Measurements from ENCODE around the gene MAPK9.

DNA sequence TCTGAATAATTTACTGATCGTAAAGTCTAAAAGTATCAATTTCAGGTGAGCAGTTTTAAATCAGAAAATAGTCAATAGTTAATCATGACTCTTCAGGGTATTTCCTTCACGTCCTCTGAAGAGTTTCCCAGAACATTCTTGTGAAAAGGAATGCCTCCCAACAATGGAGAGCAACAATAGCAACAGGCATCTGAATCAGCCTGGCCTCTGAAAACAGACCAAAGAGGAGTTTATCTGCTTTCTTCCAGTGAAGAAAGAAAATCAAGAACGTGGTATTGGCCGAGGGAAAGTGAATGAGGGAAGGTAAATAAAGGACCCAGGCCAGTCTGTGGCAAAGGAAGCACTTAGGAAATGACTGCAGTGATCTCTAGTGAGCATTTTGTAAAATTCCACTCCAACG is 56.8 kb downstream of the MAPK9 start:
- TF ChIP-seq, protein P1, sequence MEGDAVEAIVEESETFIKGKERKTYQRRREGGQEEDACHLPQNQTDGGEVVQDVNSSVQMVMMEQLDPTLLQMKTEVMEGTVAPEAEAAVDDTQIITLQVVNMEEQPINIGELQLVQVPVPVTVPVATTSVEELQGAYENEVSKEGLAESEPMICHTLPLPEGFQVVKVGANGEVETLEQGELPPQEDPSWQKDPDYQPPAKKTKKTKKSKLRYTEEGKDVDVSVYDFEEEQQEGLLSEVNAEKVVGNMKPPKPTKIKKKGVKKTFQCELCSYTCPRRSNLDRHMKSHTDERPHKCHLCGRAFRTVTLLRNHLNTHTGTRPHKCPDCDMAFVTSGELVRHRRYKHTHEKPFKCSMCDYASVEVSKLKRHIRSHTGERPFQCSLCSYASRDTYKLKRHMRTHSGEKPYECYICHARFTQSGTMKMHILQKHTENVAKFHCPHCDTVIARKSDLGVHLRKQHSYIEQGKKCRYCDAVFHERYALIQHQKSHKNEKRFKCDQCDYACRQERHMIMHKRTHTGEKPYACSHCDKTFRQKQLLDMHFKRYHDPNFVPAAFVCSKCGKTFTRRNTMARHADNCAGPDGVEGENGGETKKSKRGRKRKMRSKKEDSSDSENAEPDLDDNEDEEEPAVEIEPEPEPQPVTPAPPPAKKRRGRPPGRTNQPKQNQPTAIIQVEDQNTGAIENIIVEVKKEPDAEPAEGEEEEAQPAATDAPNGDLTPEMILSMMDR (IDR thresholded peaks at IDR 0.05; ENCODE audit: low read depth, low read length, poor library complexity, severe bottlenecking) = no peak
- TF ChIP-seq EZH2phosphoT487 (IDR thresholded peaks at IDR 0.05; ENCODE audit: borderline replicate concordance, low read length) = no peak

Data from DOHH2 (cell line).